ENCODE measurements around the gene RPL22.

Gene RPL22

GRCh38 chr1:6200188-6200809 lies 904 bp upstream of the RPL22 start:
- no peak for DNase-seq

GRCh38 chr1:6198646-6199297 lies 623 bp downstream of the RPL22 start:
- no peak for DNase-seq

GRCh38 chr1:6197746-6198427 lies 1.5 kb downstream of the RPL22 start:
- DNase-seq, result no peak

- no peak for DNase-seq
Observed at GRCh38 chr1:6191968-6192367, 7.4 kb downstream of the RPL22 start.

GRCh38 chr1:6188466-6188865 lies 10.9 kb downstream of the RPL22 start:
- DNase-seq, result no peak

- no peak for DNase-seq
Observed at GRCh38 chr1:6185635-6186382, 13.6 kb downstream of the RPL22 start.

GRCh38 chr1:6185151-6185550 lies 14.2 kb downstream of the RPL22 start:
- no peak for DNase-seq

- no peak for DNase-seq
Observed at GRCh38 chr1:6184083-6184783, 15.2 kb downstream of the RPL22 start.

- DNase-seq, result no peak
Observed at GRCh38 chr1:6183520-6183989, 15.8 kb downstream of the RPL22 start.

- DNase-seq, result no peak
Observed at GRCh38 chr1:6181347-6181770, 18.0 kb downstream of the RPL22 start.

GRCh38 chr1:6180707-6181311 lies 18.6 kb downstream of the RPL22 start:
- no peak for DNase-seq

GRCh38 chr1:6180268-6180706 lies 19.1 kb downstream of the RPL22 start, which contains the start of gene CHD5:
CHD5 (minus strand) TSS chr1:6180321; CDS start chr1:6180023, 298 bp downstream.
- no peak for DNase-seq

GRCh38 chr1:6179564-6180175 lies 19.7 kb downstream of the RPL22 start:
- DNase-seq, result no peak

- no peak for DNase-seq
Observed at GRCh38 chr1:6178751-6179563, 20.4 kb downstream of the RPL22 start.

- DNase-seq, result no peak
Observed at GRCh38 chr1:6177681-6178380, 21.6 kb downstream of the RPL22 start.

GRCh38 chr1:6176779-6177178 lies 22.6 kb downstream of the RPL22 start:
- no peak for DNase-seq

GRCh38 chr1:6175411-6175828 lies 24.0 kb downstream of the RPL22 start:
- DNase-seq, result no peak

GRCh38 chr1:6174621-6175410 lies 24.6 kb downstream of the RPL22 start:
- no peak for DNase-seq

GRCh38 chr1:6172549-6172948 lies 26.8 kb downstream of the RPL22 start:
- DNase-seq, result no peak
